Upper lobe of right lung (tissue), 1 donor: ENCODE results near the gene AMDHD2. TPM values are rescaled to one million over a fixed set of nuclear protein-coding genes. Genes with fewer than 3 reads are reported as not detected.

Experiments
- ATAC-seq: fragments of 200-7000 bp; cut with Tn5 transposase; one replicate; pipeline ENCODE4 v1.9.1; 2020; ENCODE audit warnings: mild to moderate bottlenecking, moderate library complexity
- DNase-seq: peaks from one replicate; pipeline ENCODE4 v3.0.0-alpha.2; 2020
- H3K27ac ChIP-seq: fragments of 200-600 bp; one replicate; pipeline ENCODE4 v1.8.0; 2022
- H3K27me3 ChIP-seq: fragments of 200-600 bp; one replicate; pipeline ENCODE4 v1.8.0; 2022; ENCODE audit warnings: mild to moderate bottlenecking
- H3K36me3 ChIP-seq: fragments of 200-600 bp; one replicate; pipeline ENCODE4 v1.8.0; 2022
- H3K4me1 ChIP-seq: fragments of 200-600 bp; one replicate; pipeline ENCODE4 v1.8.0; 2022
- H3K4me3 ChIP-seq: fragments of 200-600 bp; one replicate; pipeline ENCODE4 v1.8.0; 2022; ENCODE audit warnings: mild to moderate bottlenecking
- H3K9me3 ChIP-seq: fragments of 200-600 bp; one replicate; pipeline ENCODE4 v1.8.0; 2022
- CTCF ChIP-seq: fragments of 200-600 bp; IDR thresholded peaks from one replicate; pipeline ENCODE4 v1.8.0; 2022; ENCODE audit warnings: antibody characterized with exemption
- intact Hi-C: fragments of 100-400 bp; cut with DNase I; formaldehyde crosslinking; loops from one replicate; pipeline ENCODE4 v1.11.0; 2022
- total RNA-seq: library from RNA; stranded (reverse); fragmentation: NEBNext Ultra II Directional; extraction: Animal tissue kit (Norgen Biotek cat#: 25700); gene quantifications from one replicate; pipeline ENCODE4 v1.2.1, GENCODE V29; 2021
- donor health status: DM: no; HTN: yes; CAD: no; lungs with severe emphysema.

The AMDHD2 gene
- total RNA-seq, 1 donor from 2014 or later: 61.7 TPM

GRCh38 chr16:2499454-2499853 is 20.7 kb upstream of the AMDHD2 start:
- H3K4me1 ChIP-seq: peaks cover 30% of the 10 kb centered on the region
- intact Hi-C loops: loop anchor here (10.0 kb wide), 1 partner anchor 165 kb away; no protein-coding TSS in a partner anchor
- no peak overlapping the region for H3K27ac ChIP-seq
- DNase-seq: no peak
- no peaks in the 10 kb centered on the region for H3K27me3 ChIP-seq
- TF ChIP-seq CTCF: no peak
- H3K9me3 ChIP-seq: no peaks in the 10 kb centered on the region
- H3K4me3 ChIP-seq: no peak overlapping the region
- H3K36me3 ChIP-seq: peaks cover 12% of the 10 kb centered on the region
- ATAC-seq: no peak

- intact Hi-C loops: loop anchor here (10.0 kb wide), 1 partner anchor 165 kb away; no protein-coding TSS in a partner anchor
- no peak for TF ChIP-seq CTCF
- Histone ChIP-seq H3K4me1 (peaks cover 30% of the 10 kb centered on the region), H3K9me3 (no peaks in the 10 kb centered on the region), H3K27ac (no peak overlapping the region), H3K4me3 (no peak overlapping the region), H3K36me3 (peaks cover 12% of the 10 kb centered on the region), H3K27me3 (no peaks in the 10 kb centered on the region)
- ATAC-seq: no peak
- DNase-seq: no peak
Observed at GRCh38 chr16:2499890-2500429, 20.2 kb upstream of the AMDHD2 start.

- Histone ChIP-seq H3K27me3 (no peaks in the 10 kb centered on the region), H3K27ac (no peak overlapping the region), H3K4me3 (no peak overlapping the region), H3K9me3 (no peaks in the 10 kb centered on the region), H3K4me1 (peaks cover 30% of the 10 kb centered on the region), H3K36me3 (peaks cover 12% of the 10 kb centered on the region)
- ATAC-seq (no peak), DNase-seq (peak; percentile 67)
- intact Hi-C loops: no loop called here
- TF ChIP-seq CTCF: no peak
Observed at GRCh38 chr16:2500430-2500917, 19.7 kb upstream of the AMDHD2 start.

- H3K27me3 ChIP-seq: no peaks in the 10 kb centered on the region
- peak; percentile 99 for TF ChIP-seq CTCF
- DNase-seq: peak; percentile 92
- H3K4me1 ChIP-seq: peaks cover 30% of the 10 kb centered on the region
- peaks cover 9% of the 10 kb centered on the region for H3K36me3 ChIP-seq
- ATAC-seq: peak; percentile 86
- no peak overlapping the region for H3K27ac ChIP-seq
- H3K4me3 ChIP-seq: peak overlapping the region; percentile 21
- no peaks in the 10 kb centered on the region for H3K9me3 ChIP-seq
- intact Hi-C loops: no loop called here
Observed at GRCh38 chr16:2500918-2501750, 19.0 kb upstream of the AMDHD2 start.

GRCh38 chr16:2501946-2502895 is 17.9 kb upstream of the AMDHD2 start:
- H3K4me3 ChIP-seq: no peak overlapping the region
- H3K4me1 ChIP-seq: peaks cover 34% of the 10 kb centered on the region
- H3K36me3 ChIP-seq: no peaks in the 10 kb centered on the region
- TF ChIP-seq CTCF: no peak
- no peaks in the 10 kb centered on the region for H3K9me3 ChIP-seq
- no peak for ATAC-seq
- no peaks in the 10 kb centered on the region for H3K27me3 ChIP-seq
- DNase-seq: peak; percentile 65
- no peak overlapping the region for H3K27ac ChIP-seq
- intact Hi-C loops: no loop called here
